HK-2 (cell line): ENCODE data around the gene TNFSF4.

Source experiments
- DNase-seq: peaks from one replicate; pipeline ENCODE4 v3.0.0-alpha.2; 2018; ENCODE audit not compliant: unreplicated experiment

Gene TNFSF4

GRCh38 chr1:173210716-173211231 is 3.6 kb upstream of the TNFSF4 start:
- DNase-seq = no peak

GRCh38 chr1:173210283-173210682 is 3.2 kb upstream of the TNFSF4 start:
- no peak for DNase-seq

GRCh38 chr1:173208868-173209267 is 1.7 kb upstream of the TNFSF4 start:
- DNase-seq = no peak

DNA sequence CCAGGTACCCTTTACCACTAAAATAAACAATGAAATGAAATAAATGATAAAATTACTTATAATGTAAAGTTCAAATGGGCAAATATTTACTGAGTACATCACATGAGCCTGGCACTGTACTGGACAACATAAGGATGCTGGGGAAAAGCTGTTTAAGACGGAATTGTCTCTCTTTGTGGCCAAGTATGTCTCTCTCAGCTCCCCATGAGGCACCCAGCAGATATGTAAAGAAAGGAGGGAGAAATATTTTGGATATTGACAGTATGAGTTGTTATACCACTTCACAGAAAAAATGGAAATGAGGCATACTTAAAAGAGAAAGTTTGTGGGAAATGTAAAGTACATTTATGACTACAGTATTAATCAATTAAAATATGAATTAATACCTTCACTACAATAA is 1.0 kb upstream of the TNFSF4 start:
- no peak for DNase-seq

DNA sequence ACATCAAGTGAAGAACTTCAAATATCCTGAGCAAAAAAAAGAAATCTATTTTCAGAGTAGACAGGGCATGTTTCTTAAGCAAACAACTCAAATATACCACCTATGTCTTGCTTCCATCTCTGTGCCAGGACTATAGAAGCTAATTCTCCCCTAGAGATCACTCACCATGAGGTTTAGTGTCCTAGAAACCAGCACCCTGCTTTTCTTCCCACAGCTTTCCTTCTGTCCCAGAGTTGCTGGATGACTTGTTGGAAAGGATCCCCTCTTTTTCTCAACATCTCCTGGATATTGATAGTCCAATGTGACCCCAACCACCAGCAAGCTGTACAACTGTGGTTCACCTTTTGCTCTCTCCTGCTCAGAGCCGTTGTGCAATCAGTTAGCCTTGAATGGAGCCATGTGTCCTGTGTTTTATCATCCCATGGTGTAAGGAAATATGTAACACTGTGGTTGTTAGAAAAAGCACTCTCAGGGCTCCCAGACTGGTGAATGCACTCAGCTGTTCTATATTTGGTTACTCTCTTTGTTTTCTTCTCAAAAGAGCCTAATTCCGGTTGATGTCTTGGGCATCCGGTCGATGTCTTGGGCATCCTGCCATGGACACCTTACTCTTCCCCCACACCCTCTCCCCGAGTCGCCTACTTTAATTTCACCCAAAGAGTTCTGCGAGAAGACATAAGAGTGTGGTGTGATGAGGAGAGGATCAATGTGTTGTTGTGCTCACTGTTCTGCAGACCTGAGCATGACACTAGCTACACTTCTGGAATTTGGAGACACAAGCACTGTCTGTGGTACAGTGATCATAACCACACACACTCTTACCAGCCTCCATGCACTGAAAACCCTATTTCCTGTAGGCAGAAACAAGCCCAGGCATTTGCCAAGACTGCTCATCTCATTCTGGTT is 1.7 kb downstream of the TNFSF4 start:
- no peak for DNase-seq

GRCh38 chr1:173204693-173205092 is 2.4 kb downstream of the TNFSF4 start:
- no peak for DNase-seq

DNA sequence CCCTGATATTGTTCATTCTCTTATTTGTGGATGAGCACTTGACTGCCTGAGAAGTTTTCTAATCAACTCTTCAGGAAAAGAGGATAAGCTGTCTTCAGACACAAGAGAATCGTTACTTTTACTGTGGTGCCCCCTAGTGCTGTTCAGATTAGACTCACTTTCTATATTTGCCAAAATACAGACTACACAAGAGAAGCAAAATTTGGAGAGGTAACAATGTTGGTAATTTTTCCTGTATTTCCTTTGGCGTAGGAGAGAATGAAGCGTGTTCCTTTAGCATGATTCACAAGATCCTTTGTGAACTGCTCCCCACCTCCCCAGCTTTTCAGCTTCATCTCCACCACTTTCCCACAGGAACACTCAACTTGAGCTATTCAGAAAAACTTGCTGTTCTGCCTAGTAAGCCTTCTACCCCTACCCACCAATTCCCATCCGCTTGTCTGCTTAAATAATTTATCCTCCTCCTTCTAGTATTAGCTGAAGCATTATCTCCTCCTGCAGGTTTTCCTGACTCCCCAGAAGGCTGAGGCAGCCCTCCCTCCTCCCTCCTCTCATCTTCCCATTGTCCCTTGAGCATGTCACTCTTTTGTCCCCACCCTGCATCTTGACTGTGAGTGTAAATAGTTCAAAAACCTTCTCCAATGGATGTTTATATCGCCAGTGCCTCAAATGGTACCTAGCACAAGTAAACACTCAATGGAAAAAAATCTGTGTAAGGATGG is 4.5 kb downstream of the TNFSF4 start:
- DNase-seq = no peak

- DNase-seq = no peak
Measured at GRCh38 chr1:173201969-173202368, 5.2 kb downstream of the TNFSF4 start.

GRCh38 chr1:173195596-173196088 is 11.5 kb downstream of the TNFSF4 start:
- no peak for DNase-seq

- no peak for DNase-seq
Measured at GRCh38 chr1:173193639-173194038, 13.5 kb downstream of the TNFSF4 start.

DNA sequence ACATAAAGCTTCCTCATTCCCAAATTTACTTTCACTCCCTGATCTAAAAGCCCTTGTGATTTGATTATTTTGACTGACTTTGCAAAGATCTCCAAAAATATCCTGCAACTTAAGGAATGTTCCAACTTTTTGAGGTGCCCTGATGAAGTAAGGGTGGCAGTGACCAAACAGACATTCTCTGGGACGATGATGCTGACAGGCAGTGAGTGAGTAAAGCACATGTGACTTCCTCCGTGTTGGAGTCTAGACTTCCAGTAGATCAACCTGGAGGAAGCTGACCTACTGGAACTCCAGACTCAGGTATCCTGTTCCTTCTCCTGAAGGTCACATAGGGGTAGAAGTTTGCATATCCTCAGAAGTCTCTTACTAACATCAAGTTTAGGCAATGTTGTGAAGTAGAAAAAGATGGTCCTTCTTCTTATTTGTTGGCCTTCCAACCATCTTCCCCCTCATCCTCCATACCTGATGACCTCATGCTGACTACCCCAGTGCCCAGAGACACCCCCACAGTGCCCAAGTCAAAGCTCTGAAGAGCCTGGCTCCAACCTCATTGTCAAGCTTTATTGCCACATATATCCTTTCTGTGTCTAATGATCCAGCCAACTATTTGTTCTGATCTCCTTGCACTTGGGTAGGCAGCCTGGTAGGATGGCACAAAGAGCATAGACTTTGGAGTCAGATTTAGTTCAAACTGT is 16.0 kb downstream of the TNFSF4 start:
- no peak for DNase-seq

DNA sequence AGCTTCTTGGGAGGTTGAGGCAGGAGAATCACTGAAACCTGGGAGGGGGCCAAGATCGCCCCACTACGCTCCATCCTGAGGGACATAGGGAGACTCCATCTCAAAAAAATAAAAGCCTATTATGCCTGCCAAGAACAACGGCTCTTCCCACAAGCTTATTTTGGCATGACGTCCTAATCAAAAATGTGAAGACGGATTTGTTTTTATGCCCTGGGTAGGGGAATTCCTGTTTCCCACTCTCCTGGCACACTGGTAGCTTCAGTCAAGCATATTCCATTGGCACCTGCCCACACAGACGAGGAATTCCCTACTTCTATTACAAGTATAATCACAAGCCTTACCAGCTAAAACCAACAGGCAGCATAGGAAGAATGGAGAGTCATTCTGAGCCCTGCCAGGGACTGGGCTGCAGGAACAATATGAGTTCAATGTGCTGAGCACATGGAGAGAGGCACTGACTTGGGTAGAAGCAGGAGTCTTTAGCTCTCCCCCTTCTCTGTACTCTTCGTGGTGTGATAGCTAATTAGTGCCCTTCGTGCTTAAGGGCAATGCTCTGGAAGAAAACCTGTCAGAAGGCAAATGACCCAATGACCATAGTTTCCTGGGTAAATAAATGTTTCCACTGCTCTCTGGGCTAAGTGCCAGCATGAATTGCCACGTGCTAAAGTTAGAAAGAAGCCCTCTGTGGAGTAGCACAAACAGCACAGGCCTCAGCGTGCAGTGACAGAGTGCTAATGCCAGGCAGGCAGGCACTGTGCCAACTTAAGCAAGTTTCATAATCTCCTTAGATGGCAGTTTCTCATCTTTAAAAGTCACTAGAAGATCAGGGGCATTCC is 16.8 kb downstream of the TNFSF4 start:
- DNase-seq = peak; percentile 64

GRCh38 chr1:173187671-173188237 is 19.4 kb downstream of the TNFSF4 start:
- no peak for DNase-seq

DNA sequence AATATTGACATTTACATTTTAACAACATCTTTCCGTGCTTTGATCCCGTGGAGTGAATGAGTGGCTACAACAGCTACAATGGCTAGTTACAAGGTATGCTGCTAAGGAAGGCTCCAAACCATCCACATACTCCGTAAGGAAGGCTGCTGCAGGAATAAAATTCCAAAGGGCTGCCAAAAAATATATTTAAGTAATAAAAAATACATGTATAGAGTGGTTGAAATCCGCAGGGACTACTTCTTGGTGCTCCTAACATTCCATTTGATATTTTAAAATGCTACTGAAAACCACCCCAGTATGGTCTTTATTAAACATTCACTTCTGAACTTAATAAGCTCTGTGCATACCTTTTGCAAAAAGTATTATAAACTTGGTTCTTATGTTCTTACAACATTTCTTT is 25.3 kb downstream of the TNFSF4 start:
- no peak for DNase-seq

- no peak for DNase-seq
Measured at GRCh38 chr1:173176246-173176645, 30.9 kb downstream of the TNFSF4 start.

- DNase-seq = no peak
Measured at GRCh38 chr1:173175514-173176145, 31.5 kb downstream of the TNFSF4 start.

DNA sequence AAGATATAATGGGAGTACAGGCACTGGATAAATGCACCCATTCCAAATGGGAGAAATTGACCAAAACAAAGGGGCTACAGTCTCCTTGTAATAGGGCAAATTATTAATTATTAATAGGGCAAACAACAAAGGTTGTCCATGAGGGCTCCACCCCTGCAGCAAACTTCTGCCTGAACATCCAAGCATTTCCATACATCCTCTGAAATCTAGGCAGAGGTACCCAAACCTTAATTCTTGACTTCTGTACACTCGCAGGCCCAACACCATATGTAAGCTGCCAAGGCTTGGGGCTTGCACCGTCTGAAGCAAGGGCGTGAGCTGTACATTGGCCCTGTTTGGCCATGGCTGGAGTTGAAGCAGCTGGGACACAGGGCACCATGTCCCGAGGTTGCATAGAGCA is 33.7 kb downstream of the TNFSF4 start:
- no peak for DNase-seq

- DNase-seq = no peak
Measured at GRCh38 chr1:173171152-173171551, 36.0 kb downstream of the TNFSF4 start.

GRCh38 chr1:173168941-173169340 is 38.2 kb downstream of the TNFSF4 start:
- no peak for DNase-seq

- DNase-seq = no peak
Measured at GRCh38 chr1:173164686-173165085, 42.4 kb downstream of the TNFSF4 start.
